Natural killer cell treated with Interleukin-12 subunit alpha and Interleukin-12 subunit beta and Interleukin-15 and Interleukin-18, amount 100 ng/mL, for 72 hours (primary cell): Measurements from ENCODE around the gene LRRC61. TPM values are rescaled to one million over a fixed set of nuclear protein-coding genes. Genes with fewer than 3 reads are reported as not detected.
A peak's percentile ranks its signal among the peaks of the same experiment; 100 is the strongest.

Source experiments
- ATAC-seq, 2 donors: fragments of 150-1000 bp; cut with Tn5 transposase in 1 of 2; sonication (Bioruptor Pico), chemical (Tn5 transposase) in 1 of 2; 2 replicates each; pipeline ENCODE4 v1.10.0; 2021
- DNase-seq: peaks from one replicate; pipeline ENCODE4 v3.0.0; 2022; ENCODE audit warnings: low spot score
- H3K27ac Mint-ChIP-seq, 2 donors: 1 replicate in 1 of 2; 2 replicates in 1 of 2; pipeline ENCODE4 v1.8.0; 2022; ENCODE audit warnings: mixed read lengths in 2 of 2, mild to moderate bottlenecking in 1 of 2, moderate library complexity in 1 of 2
- H3K27me3 Mint-ChIP-seq, 2 donors: 1 replicate in 1 of 2; 2 replicates in 1 of 2; pipeline ENCODE4 v1.8.0; 2022; ENCODE audit warnings: mixed read lengths in 2 of 2
- H3K36me3 Mint-ChIP-seq: one replicate; pipeline ENCODE4 v1.8.0; 2022; ENCODE audit warnings: mixed read lengths
- H3K4me1 Mint-ChIP-seq, 2 donors: 1 replicate in 1 of 2; 2 replicates in 1 of 2; pipeline ENCODE4 v1.8.0; 2022; ENCODE audit warnings: low read depth in 2 of 2, mixed read lengths in 2 of 2, mild to moderate bottlenecking in 1 of 2
- H3K4me3 Mint-ChIP-seq: one replicate; pipeline ENCODE4 v1.8.0; 2022; ENCODE audit warnings: mixed read lengths
- H3K9me3 Mint-ChIP-seq: 2 replicates; pipeline ENCODE4 v1.8.0; 2022; ENCODE audit warnings: mixed read lengths
- total RNA-seq, 2 donors: library from RNA; stranded (reverse); gene quantifications; one replicate each; pipeline ENCODE4 v1.2.3, GENCODE V29; 2022

Gene LRRC61
- total RNA-seq, 2 donors from 2014 or later = 16.1 to 27.1 TPM

GRCh38 chr7:150359622-150360362 is 36.6 kb downstream of the LRRC61 start:
- H3K27ac Mint-ChIP-seq = peak overlapping the region; percentile 81 to 82
- H3K4me1 Mint-ChIP-seq = peaks cover 38 to 39% of the 10 kb centered on the region in 2 donors
- H3K4me3 Mint-ChIP-seq = peak overlapping the region; percentile 75
- no peaks in the 10 kb centered on the region for H3K27me3 Mint-ChIP-seq
- ATAC-seq (no peak), DNase-seq (no peak)
- H3K36me3 Mint-ChIP-seq = peaks cover 5% of the 10 kb centered on the region
- peaks cover 9% of the 10 kb centered on the region for H3K9me3 Mint-ChIP-seq

- no peaks in the 10 kb centered on the region for H3K27me3 Mint-ChIP-seq
- peaks cover 9% of the 10 kb centered on the region for H3K9me3 Mint-ChIP-seq
- peaks cover 5% of the 10 kb centered on the region for H3K36me3 Mint-ChIP-seq
- ATAC-seq = no peak
- H3K27ac Mint-ChIP-seq = peak overlapping the region; percentile 81 to 82
- no peak for DNase-seq
- H3K4me1 Mint-ChIP-seq = peaks cover 38 to 39% of the 10 kb centered on the region in 2 donors
- H3K4me3 Mint-ChIP-seq = peak overlapping the region; percentile 75
Measured at GRCh38 chr7:150360363-150361058, 37.4 kb downstream of the LRRC61 start.

GRCh38 chr7:150361402-150361801 is 38.2 kb downstream of the LRRC61 start:
- peaks cover 37 to 38% of the 10 kb centered on the region in 2 donors for H3K4me1 Mint-ChIP-seq
- peaks cover 5% of the 10 kb centered on the region for H3K36me3 Mint-ChIP-seq
- H3K27ac Mint-ChIP-seq = no peak overlapping the region
- DNase-seq (no peak), ATAC-seq (no peak)
- H3K9me3 Mint-ChIP-seq = peaks cover 9% of the 10 kb centered on the region
- no peak overlapping the region for H3K4me3 Mint-ChIP-seq
- no peaks in the 10 kb centered on the region for H3K27me3 Mint-ChIP-seq

GRCh38 chr7:150361807-150362621 is 38.9 kb downstream of the LRRC61 start:
- H3K27ac Mint-ChIP-seq = no peak overlapping the region
- no peak overlapping the region for H3K4me3 Mint-ChIP-seq
- H3K4me1 Mint-ChIP-seq = peaks cover 35 to 38% of the 10 kb centered on the region in 2 donors
- H3K9me3 Mint-ChIP-seq = peaks cover 9% of the 10 kb centered on the region
- H3K36me3 Mint-ChIP-seq = peaks cover 5% of the 10 kb centered on the region
- no peaks in the 10 kb centered on the region for H3K27me3 Mint-ChIP-seq
- no peak for ATAC-seq
- no peak for DNase-seq

- ATAC-seq = no peak
- Mint-ChIP-seq H3K9me3 (peaks cover 9% of the 10 kb centered on the region), H3K4me1 (peaks cover 23 to 26% of the 10 kb centered on the region in 2 donors), H3K27me3 (no peaks in the 10 kb centered on the region), H3K36me3 (peaks cover 5% of the 10 kb centered on the region), H3K27ac (no peak overlapping the region), H3K4me3 (no peak overlapping the region)
- no peak for DNase-seq
Measured at GRCh38 chr7:150363370-150363769, 40.2 kb downstream of the LRRC61 start.

DNA sequence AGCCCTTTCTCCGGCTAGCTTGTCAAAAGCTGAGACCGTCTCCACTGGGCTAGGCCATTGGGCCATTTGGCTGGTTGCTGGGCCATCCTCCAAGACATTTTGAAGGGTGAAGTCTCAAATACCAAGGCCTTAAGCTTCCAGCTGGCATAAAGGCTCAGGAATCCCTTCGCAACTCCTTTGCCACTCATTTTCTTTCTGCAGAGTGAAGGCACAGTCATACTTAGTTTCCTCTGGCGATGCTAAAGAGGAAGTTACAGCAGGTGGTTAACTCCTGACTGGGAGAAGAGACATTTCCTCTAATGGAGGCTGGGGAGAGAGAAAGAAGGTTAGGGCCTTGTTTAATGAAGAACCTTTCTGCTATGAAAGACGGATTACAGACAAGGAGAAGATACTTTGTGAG is 40.7 kb downstream of the LRRC61 start:
- no peak for ATAC-seq
- Mint-ChIP-seq H3K27me3 (no peaks in the 10 kb centered on the region), H3K36me3 (peaks cover 5% of the 10 kb centered on the region), H3K4me3 (no peak overlapping the region), H3K4me1 (peaks cover 18 to 21% of the 10 kb centered on the region in 2 donors), H3K27ac (no peak overlapping the region), H3K9me3 (peaks cover 9% of the 10 kb centered on the region)
- peak; percentile 13 for DNase-seq

- Mint-ChIP-seq H3K9me3 (peaks cover under 1% of the 10 kb centered on the region), H3K36me3 (peaks cover 1% of the 10 kb centered on the region), H3K27ac (no peak overlapping the region), H3K4me1 (peaks cover 13 to 16% of the 10 kb centered on the region in 2 donors), H3K4me3 (no peak overlapping the region), H3K27me3 (no peaks in the 10 kb centered on the region)
- DNase-seq (no peak), ATAC-seq (no peak)
Measured at GRCh38 chr7:150365194-150365593, 42.0 kb downstream of the LRRC61 start.

GRCh38 chr7:150365673-150366398 is 42.7 kb downstream of the LRRC61 start:
- Mint-ChIP-seq H3K27me3 (no peaks in the 10 kb centered on the region), H3K9me3 (no peaks in the 10 kb centered on the region), H3K27ac (peak overlapping the region in 1 of 2 donors; percentile 27), H3K36me3 (no peaks in the 10 kb centered on the region), H3K4me3 (no peak overlapping the region), H3K4me1 (peaks cover 15 to 17% of the 10 kb centered on the region in 2 donors)
- DNase-seq (peak; percentile 28), ATAC-seq (no peak)

- no peak for DNase-seq
- no peaks in the 10 kb centered on the region for H3K27me3 Mint-ChIP-seq
- H3K4me1 Mint-ChIP-seq = peaks cover 15 to 18% of the 10 kb centered on the region in 2 donors
Measured at GRCh38 chr7:150367677-150368095, 44.5 kb downstream of the LRRC61 start.

GRCh38 chr7:150368096-150368883 is 45.1 kb downstream of the LRRC61 start, which contains the start of gene REPIN1:
Gene REPIN1, plus strand, starts transcription at chr7:150368822. Its CDS starts 890 bp downstream, at chr7:150369712.
- H3K4me1 Mint-ChIP-seq = peaks cover 15 to 20% of the 10 kb centered on the region in 2 donors

More at GRCh38 chr7:150367677-150368095, 44.5 kb downstream of the LRRC61 start:
- Mint-ChIP-seq H3K36me3 (no peaks in the 10 kb centered on the region), H3K4me3 (peak overlapping the region; percentile 76), H3K27ac (peak overlapping the region; percentile 78 to 79), H3K9me3 (no peaks in the 10 kb centered on the region)
- ATAC-seq = no peak

DNA sequence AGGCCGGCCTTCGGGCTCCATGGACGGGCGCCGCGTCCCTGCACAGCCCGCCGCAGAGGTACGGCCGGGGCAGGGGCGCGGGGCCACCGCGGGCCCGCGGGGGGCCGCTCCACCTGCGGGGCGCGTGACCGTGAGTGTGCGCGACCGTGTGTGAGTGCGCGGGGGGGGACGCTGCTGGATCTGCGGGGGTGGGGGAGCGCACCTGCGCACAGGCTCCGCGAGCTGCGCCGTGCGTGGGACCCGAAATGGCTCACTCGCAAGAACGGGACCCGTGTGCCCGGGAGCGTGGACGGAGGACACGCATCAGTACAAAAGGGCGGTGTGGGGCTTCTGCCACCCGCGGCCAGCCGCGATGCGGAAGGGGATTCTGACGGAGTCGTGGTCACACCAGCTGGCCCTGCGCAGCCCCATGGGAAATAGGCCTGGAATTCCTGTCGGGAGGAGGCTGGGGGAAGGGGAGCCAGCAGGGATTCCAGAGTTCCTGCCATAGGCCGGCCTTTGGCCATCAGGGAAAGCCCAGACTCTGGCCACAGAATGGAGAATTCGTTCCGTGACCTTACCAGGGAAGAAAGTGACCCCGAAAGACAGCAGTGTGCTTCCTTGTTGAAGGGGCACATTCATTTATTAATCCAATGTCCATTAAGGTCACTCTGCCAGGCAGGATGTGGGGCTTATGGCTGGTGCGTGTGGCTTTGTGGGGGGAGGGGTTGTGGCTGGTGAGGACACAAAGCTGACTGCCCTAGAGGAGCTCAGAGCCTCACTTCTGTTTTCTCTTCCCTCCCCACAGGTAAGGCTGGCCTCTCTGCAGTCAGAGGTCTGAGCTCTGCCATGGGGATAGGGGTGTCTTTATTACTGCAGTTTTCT is 46.0 kb downstream of the LRRC61 start:
- peak in 1 of 2 donors; percentile 61 for ATAC-seq
- peaks cover 10 to 19% of the 10 kb centered on the region in 2 donors for H3K4me1 Mint-ChIP-seq
- H3K4me3 Mint-ChIP-seq = peak overlapping the region; percentile 93
- no peaks in the 10 kb centered on the region for H3K9me3 Mint-ChIP-seq
- DNase-seq = peak; percentile 70
- H3K27me3 Mint-ChIP-seq = no peaks in the 10 kb centered on the region
- H3K27ac Mint-ChIP-seq = peak overlapping the region; percentile 89 to 90
- H3K36me3 Mint-ChIP-seq = no peaks in the 10 kb centered on the region

More at GRCh38 chr7:150368096-150368883, 45.1 kb downstream of the LRRC61 start, which contains the start of gene REPIN1:
- H3K36me3 Mint-ChIP-seq = no peaks in the 10 kb centered on the region
- peak within 1 kb of the TSS; percentile 89 to 90 for H3K27ac Mint-ChIP-seq
- H3K9me3 Mint-ChIP-seq = no peaks in the 10 kb centered on the region
- H3K4me3 Mint-ChIP-seq = peak within 1 kb of the TSS; percentile 93
- DNase-seq (peak; percentile 93), ATAC-seq (peak; percentile 85 to 90)
- no peaks in the 10 kb centered on the region for H3K27me3 Mint-ChIP-seq
